Activated naive CD8-positive, alpha-beta T cell treated with anti-CD3 and anti-CD28 coated beads, Interleukin-2, amount 50 U/mL, for 16 hours (primary cell): ENCODE measurements around the gene EVX2.

ENCODE experiments used
- DNase-seq: peaks from one replicate; pipeline ENCODE4 v3.0.0-alpha.2; 2020; ENCODE audit warnings: low read depth, low spot score

EVX2 gene

GRCh38 chr2:176107731-176108181, 24.0 kb upstream of the EVX2 start:
- no peak for DNase-seq

DNA sequence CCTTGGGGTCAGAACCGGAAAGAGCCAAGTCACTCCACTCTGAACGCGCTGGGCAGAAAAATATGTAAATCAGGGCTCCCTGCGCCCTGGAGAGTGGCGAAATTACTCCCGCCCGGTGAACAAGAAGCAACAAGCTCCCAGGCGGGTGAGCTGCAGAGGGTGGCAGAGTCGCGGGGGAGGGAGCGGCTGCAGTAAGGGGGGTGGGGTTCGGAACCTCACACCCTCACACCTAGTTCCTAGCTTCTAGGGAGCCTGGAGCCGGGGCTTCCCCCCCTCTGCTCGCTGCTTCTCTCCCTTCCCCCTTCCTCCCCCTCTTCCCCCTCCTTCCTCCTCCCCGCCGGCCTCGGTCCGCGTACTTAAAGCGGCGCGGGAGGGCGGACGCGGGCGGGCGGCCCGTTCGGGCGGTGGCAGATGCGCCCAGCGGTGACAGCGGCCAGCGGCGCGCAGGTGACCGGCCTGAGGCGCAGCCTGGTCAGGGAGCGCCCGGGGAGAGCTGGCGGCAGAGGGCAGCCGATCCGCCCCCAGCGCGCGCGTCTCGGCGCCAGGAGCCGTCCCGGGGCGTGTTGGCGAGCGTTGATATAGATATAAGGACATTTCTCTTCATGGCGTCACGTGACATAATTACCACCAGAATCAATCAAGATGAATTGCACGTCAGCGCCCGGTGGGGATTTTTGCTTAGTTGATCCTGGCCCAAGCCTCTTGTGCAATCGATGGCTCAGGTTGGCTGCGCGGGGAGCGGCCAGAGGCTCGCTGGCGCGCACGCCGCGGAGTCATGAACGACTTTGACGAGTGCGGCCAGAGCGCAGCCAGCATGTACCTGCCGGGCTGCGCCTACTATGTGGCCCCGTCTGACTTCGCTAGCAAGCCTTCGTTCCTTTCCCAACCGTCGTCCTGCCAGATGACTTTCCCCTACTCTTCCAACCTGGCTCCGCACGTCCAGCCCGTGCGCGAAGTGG, 23.1 kb upstream of the EVX2 start, which contains the start of gene HOXD11:
HOXD11 (plus strand) TSS at position 700 of the 959 bp plus-strand sequence; CDS start at position 776, 76 bp downstream.
- DNase-seq: no peak

DNA sequence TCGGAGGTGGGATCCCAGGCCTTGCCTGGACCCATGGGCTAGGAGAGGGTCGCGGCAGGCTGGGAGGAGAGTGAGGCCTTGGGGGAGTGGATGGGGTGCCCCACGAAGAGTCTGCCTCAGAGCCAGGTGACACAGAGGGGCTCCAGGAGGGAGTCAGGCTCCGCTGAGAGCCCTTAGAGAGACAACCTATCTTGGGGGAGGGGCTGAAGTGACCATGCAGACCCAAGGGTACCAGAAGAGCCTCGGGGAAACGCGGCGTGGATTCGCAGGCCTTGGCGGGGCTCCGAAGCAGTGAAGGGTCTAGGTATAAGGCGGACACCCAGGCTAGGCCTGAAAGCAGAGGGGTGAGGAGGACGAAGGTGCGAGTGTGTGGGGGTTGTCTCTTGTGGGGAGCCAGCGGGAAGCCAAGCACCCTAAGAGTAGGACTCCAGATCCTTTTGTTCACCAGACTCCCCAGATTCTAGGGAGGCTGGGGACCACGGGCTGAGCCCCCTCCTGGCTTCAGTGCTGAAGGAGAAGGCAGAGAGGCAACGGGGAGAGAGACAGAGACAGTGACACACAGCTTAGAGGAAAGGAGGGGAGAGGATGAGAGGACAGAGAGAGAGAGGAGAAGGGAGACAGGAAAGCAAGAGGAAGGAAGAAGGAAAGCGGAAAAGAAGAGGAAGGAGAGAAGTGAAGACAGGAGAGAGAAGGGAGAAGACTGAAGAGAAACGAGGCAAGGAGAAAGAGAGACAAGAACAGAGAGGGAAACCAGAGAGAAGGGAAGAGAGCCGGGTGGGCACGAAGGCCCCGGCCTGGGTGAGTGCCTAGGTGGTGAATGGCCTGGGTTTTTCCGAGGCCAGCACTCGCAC, 22.2 kb upstream of the EVX2 start:
- no peak for DNase-seq

DNA sequence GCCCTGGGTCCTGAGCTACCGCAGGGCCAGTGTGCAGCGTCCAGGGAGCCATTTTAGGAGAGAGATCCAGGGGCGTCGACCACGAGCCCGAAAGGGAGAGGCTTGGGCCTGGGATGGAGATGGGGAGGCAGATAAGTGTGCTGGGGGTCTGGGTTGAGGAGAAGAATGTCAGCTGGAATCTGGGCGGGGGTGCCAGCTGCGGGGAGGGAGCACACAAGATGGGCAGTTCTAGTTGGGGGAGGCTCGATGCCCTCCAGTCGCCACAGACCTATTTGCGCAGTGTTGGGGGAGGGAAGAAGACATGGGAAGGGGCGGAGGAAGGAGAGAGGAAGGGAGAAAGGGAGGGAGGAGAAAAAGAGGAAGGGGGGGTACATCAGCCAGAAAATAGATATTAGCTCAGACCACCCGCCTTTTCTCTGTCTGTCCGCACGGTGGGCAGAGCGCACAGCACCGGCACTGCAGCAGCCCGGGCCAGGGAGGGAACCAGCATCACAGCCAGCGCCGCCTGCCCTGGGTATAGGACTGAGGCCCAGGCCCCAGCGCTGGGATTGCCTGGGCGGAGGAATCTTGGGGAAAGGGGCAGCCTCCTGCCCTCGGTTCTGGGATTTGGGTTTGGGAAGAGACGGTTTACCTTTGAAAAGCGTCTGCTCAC, 21.4 kb upstream of the EVX2 start:
- DNase-seq: no peak

GRCh38 chr2:176104316-176105077, 20.7 kb upstream of the EVX2 start:
- DNase-seq: no peak

DNA sequence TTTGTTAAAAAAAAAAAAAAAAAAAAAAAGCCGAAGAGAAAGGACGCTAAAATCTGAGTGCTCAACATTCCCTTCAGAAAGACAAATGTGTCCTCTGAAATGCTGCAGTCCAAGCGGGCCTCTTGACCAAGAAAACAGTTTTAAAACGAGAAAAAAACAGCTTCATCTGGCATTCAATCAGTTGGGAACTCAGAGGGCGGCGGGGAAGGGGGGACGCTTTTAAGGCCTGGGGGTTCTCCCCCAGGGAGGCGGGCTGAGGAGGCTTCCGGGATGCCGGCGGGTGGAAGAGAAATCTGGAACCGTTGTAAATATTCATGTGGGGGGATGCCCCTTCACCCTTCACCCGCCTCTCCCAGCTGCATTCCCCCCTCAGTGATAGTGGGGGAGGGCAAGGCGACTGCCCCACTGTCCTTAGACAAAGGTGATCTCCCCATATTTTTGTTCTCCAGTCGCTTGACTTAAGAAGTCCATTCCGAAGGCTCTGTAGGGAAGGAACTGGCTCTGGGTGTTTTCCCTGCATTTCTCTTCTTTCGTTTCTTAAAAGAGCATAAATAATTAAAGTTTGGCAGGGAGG, 20.1 kb upstream of the EVX2 start:
- DNase-seq: no peak

DNA sequence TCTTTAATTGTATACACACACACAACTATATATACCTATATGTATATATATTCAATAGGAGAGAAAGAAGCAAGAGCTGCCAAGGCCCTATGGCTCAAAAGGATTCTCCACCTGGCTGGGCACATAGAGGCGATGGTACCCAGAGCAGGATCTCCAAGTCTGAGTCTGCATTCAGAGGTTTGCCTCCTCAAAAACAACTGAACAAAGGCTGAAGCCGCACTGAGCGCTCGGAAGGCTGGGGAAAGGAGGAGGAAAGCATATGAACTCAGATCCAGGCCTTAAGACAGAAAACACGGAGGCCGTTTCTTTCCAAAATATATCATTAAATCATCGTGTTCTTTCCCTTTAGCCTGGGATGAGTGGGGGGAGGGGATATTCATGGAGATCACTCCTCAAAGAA, 19.4 kb upstream of the EVX2 start:
- DNase-seq: no peak

DNA sequence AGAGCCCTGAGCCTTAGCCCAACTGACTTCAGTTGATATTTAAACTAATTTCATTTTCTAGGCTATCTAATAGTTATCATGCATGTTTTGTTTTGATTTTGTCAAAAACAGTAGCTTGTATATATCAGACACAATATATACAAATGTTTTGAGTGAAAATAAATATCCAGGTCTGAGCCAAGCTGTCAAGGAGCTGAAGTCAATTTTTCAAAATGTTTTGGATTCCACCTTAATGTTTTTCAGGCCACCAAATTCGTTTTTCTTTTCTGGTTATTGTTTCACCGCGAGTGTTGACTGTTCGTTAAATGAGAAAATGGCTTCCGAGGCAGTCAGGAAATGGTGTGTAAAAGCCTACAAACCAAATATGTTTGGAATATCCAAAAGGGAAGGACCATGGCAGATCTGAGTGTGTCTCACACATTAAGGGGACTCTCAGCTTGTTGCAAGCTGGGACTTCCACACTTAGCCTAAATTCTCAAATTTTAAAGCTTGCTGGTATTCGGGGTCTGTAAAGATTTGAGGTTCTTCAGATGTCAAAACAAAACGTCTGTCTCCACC, 18.6 kb upstream of the EVX2 start:
- no peak for DNase-seq

DNA sequence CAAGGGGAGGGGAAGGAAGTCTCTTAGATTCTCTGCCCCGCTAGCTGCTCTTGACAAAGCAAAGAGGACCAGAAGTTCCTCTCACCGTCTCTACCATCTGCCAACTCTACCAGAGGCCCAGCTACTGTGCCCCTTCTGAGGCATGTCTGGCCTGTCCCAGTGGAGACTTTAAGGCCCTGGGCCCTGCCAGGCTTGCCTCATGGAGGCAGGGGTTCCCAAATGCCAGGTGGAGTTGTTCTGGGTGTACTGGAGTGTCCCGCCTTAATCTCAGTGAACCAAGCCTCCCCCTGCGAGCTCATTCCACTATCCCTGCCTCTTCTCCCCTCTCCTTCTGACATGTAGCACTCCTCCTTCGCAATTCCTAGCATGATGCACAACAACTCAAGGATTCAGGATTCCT, 18.1 kb upstream of the EVX2 start:
- no peak for DNase-seq

GRCh38 chr2:176101216-176101830, 17.6 kb upstream of the EVX2 start:
- no peak for DNase-seq

GRCh38 chr2:176100547-176101140, 16.9 kb upstream of the EVX2 start:
- no peak for DNase-seq

DNA sequence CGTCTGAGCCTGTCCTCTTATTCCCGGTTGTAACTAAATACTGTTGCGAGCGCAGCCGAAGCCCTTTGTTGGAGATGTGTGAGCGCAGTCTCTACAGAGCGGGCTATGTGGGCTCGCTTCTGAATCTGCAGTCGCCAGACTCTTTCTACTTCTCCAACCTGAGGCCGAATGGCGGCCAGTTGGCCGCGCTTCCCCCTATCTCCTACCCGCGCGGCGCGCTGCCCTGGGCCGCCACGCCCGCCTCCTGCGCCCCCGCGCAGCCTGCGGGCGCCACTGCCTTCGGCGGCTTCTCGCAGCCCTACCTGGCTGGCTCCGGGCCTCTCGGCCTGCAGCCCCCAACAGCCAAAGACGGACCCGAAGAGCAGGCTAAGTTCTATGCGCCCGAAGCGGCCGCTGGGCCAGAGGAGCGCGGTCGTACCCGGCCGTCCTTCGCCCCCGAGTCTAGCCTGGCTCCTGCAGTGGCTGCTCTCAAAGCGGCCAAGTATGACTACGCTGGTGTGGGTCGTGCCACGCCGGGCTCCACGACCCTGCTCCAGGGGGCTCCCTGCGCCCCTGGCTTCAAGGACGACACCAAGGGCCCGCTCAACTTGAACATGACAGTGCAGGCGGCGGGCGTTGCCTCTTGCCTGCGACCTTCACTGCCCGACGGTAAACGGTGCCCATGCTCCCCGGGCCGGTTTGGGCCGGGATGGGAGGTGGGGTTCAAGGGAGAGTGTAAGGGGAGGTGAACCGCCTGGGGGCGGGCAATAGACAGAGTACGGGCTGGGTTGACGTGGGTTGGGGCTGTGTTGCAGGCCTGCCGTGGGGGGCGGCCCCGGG, 16.2 kb upstream of the EVX2 start, which contains the start of gene HOXD12:
HOXD12 (plus strand) TSS at position 68 of the 819 bp plus-strand sequence; CDS start at position 75, 7 bp downstream.
- DNase-seq: no peak

- DNase-seq: no peak
Measured at GRCh38 chr2:176099159-176099727, 15.5 kb upstream of the EVX2 start.

- DNase-seq: no peak
Measured at GRCh38 chr2:176098366-176099158, 14.8 kb upstream of the EVX2 start.

- no peak for DNase-seq
Measured at GRCh38 chr2:176097820-176098365, 14.1 kb upstream of the EVX2 start.

DNA sequence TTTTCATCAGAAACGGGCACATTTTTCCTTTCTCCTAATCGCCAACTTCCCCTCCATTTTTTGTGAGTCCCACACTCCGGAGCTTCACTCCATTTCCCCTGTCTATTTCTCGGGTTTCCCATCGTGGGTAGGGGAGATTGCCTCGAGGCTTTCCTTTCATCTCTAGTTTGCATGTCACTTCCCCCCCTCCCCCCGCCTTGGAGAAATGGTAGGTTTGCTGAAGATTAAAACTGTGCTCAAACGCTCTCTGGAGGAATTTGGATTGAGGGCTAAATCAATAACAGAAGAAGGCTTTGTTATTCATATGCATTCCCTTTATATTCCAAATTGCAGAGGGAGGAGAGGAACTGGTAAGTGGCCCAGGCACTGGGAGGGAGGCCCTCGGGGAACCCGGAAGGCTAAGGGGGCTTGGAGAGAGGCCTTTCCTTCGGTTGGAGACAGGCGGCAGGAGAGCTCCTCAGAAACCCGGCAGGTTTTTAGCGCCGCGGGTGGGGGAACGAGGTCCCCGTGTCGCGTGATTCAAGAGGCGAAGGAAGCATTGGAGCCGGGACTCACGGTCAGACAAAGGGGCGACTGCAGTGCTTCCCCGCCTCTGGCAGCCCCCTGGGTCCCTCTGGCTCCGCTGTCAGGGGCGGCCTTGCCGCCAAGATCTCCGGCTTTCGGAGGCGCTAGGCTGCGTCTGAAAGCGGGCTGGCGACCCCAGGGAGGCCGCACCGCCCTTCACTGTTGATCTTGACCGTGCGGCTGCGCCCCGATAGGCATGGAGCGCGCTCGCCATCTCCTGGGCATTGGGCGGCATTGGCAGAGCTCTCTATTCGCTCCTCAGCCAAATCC, 13.4 kb upstream of the EVX2 start:
- DNase-seq: no peak
